ENCODE results near the gene LRRC8D.

The LRRC8D gene

GRCh38 chr1:89986020-89986419 lies 165.2 kb downstream of the LRRC8D start:
- Mint-ChIP-seq H3K9me3 (ENCODE audit: low read depth) (no peaks in the 10 kb centered on the region), H3K36me3 (no peaks in the 10 kb centered on the region), H3K4me1 (ENCODE audit: low read depth) (no peaks in the 10 kb centered on the region), H3K4me3 (no peak overlapping the region), H3K27ac (no peak overlapping the region), H3K27me3 (no peaks in the 10 kb centered on the region)
